ES-I3 (cell line): Measurements from ENCODE around the gene RGS6.

Experiments
- H3K36me3 ChIP-seq: 2 replicates; pipeline ENCODE4 v1.6.1; 2013; ENCODE audit warnings: mild to moderate bottlenecking, low read length, control low read depth, moderate library complexity; ENCODE audit not compliant: insufficient read depth
- H3K4me1 ChIP-seq: 2 replicates; pipeline ENCODE4 v1.6.1; 2013; ENCODE audit warnings: mild to moderate bottlenecking, control low read depth, low read length; ENCODE audit not compliant: insufficient read depth
- H3K9ac ChIP-seq: 2 replicates; pipeline ENCODE4 v1.6.1; 2013; ENCODE audit warnings: low read depth, mild to moderate bottlenecking, low read length, moderate library complexity
- H3K9me3 ChIP-seq: 2 replicates; pipeline ENCODE4 v1.6.1; 2013; ENCODE audit warnings: mild to moderate bottlenecking, low read length, moderate library complexity; ENCODE audit not compliant: control insufficient read depth, insufficient read depth

Gene RGS6

DNA sequence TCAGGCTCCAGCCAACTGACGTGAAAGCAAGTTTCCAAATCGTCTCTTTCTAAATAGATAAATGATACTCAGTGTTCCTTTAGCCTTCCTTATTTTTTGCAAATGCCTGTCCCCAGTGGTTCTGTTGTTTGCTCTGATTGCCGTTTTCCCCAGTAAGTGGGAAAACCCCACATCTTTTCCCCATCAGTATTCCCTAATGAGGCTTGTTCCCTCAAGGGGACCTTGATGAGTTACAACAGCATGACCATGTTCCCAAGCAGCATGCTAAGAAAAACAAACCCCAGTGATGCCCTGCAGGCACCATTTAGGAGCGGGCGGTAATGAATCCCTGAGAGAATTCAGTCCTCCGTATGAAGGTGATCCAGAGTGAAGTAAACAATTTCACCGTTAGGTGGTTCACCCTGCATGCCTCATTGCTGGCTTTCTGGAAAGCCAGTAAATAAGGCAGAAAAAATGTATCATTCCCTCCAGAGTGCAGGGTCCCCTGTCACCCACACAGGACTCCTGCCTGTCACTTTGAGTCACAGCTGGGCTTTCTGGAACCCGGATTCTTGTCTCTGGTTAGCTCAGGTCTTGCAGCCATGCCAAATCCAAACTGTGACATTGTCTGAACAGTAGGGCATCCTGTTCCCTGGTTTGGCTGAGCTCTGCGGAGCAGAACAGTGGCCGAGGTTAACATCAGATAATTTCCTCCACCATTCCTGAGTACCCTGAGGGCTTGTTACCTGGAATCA lies 222.6 kb downstream of the RGS6 start:
- H3K9me3 ChIP-seq = peaks cover 5% of the 10 kb centered on the region; the same call in 1 of the 2 replicates

DNA sequence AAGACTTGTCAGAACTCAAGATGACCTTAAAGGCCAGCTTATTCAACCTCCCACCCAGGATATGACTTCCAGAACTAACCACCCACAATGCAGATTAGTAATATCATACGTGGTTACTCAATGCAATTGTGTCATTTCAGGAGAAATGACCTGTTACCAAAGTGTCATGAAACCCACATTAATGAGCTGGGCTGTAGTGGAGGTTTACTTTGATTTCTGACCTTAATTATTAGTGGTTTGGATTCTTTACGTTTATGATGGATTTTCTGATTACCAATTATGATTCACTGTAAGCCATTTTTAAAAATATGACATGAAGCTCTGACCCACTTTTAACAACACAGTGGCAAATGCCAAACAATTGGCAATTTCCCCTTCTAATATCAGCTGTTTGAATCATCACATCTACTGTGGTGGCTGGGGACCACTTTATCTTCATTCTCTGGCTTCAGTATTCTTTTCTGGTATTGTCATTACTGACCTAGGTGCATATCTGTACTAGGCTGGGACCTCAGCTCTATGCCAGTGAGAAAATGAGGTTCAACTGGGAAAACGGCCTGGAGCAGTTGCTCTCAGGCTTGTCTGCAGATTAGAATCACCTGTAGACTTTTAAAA lies 223.3 kb downstream of the RGS6 start:
- H3K4me1 ChIP-seq = no peaks in the 10 kb centered on the region
- H3K9ac ChIP-seq = no peak overlapping the region
- H3K36me3 ChIP-seq = no peaks in the 10 kb centered on the region
- H3K9me3 ChIP-seq = peaks cover 5% of the 10 kb centered on the region; the same call in 1 of the 2 replicates

More for the DNA sequence above, 222.6 kb downstream of the RGS6 start:
- Histone ChIP-seq H3K9ac (no peak overlapping the region), H3K4me1 (no peaks in the 10 kb centered on the region), H3K36me3 (no peaks in the 10 kb centered on the region)

DNA sequence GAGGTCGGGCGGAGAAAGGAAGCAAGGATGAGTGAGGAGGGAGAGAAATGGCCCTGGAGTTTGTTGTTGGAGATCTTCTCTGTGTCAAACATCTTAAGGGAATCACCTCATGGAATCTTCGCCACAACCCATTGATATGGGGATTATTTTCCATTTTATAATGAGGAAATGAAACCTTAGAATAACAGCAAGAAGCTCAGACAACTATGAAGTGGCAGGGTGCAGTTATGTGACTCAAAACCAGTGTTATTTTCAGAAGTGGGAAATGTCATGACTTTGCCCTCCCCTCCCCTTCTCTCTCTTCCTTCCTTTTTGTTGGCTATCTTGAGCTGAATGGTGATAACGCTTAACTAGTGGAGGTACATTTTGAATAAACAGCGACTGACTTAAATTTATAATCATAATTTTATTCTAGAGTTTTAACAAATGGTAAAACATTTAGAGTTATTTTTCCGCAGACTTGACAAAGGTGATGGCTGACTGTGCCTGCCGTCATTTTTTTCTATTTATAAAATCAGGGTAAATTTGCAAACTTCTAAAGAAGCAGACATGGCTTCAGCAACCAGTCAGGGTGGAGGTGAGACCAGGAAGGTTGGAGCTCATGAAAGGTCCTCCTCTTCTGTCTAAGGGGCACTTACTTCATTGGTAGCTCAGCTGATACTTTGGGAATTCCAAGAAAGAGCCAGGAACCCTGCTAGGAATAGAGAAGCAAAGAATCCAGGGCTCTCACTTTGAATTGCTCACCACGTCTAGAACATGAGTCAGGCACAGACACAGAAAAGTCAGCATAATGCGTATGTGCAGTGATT lies 232.4 kb downstream of the RGS6 start:
- no peak overlapping the region for H3K9ac ChIP-seq
- no peaks in the 10 kb centered on the region for H3K9me3 ChIP-seq
- H3K36me3 ChIP-seq = no peaks in the 10 kb centered on the region
- H3K4me1 ChIP-seq = 0 out of 2 replicates have a peak, but pooled peaks cover 4% of the 10 kb centered on the region

DNA sequence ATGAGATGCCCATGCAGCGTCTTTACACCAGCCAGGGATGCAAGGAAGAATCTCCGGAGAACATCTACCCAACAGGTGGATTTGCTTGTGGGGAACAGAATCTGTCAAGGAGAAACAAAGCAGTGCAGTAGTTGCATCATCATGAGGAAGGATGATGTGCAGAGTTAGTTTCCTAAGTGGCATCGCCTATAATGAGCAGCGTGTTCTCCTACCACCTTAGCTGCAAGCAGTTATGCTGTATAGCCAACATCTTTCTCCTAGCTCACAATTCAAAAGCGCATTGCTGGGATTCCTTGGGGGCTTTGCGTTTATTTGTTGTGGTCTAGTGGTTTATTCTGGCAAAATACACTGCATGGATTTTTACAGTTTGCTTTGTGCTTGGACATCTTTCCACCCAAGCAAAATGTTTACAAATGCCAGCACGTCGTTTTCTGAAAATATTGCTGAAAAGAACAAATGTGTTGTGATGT lies 233.0 kb downstream of the RGS6 start:
- Histone ChIP-seq H3K4me1 (0 out of 2 replicates have a peak, but pooled peaks cover 4% of the 10 kb centered on the region), H3K36me3 (no peaks in the 10 kb centered on the region), H3K9ac (no peak overlapping the region), H3K9me3 (no peaks in the 10 kb centered on the region)

DNA sequence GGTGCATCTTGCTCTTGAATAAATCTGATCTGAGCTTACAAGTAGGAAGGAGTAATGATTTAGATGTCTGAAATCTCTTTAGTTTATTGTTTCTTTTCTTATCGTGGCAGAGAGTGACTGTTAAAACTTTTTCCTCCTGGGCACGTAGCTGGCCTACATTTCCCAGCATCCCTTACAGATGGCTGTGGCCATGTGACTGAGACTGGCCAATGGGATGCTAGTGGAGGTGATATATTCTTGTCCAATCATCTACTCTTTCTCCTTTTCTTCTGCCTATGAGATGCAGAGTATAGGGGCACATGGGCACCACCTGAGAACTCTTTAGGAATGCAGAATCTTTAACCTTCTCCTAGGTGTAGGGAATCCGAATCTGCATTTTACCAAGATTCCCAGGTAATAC lies 237.3 kb downstream of the RGS6 start:
- H3K9me3 ChIP-seq = no peaks in the 10 kb centered on the region
- peaks cover 10% of the 10 kb centered on the region; the same call in 1 of the 2 replicates for H3K4me1 ChIP-seq
- no peaks in the 10 kb centered on the region for H3K36me3 ChIP-seq
- no peak overlapping the region for H3K9ac ChIP-seq

DNA sequence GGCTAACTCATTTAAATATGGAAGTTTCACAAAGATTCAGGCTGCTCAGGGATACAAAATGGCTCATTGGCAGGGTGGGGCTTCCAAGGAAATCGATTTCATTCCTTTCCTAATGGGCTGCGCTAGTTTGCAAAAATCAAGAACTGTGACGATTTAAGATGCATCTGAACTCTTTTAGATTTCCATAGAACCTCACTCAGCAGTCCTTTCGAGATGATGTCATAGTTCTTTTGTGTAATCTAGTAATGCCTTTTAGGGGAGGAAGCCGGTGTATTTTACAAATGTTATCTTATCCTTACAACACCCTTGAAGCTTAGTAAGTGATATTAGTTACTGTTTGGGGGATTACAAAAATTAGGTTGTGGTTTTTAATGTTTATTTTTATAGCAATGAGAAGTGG lies 239.8 kb downstream of the RGS6 start:
- Histone ChIP-seq H3K4me1 (peaks cover 6% of the 10 kb centered on the region; the same call in 1 of the 2 replicates), H3K9ac (no peak overlapping the region), H3K36me3 (no peaks in the 10 kb centered on the region), H3K9me3 (no peaks in the 10 kb centered on the region)

DNA sequence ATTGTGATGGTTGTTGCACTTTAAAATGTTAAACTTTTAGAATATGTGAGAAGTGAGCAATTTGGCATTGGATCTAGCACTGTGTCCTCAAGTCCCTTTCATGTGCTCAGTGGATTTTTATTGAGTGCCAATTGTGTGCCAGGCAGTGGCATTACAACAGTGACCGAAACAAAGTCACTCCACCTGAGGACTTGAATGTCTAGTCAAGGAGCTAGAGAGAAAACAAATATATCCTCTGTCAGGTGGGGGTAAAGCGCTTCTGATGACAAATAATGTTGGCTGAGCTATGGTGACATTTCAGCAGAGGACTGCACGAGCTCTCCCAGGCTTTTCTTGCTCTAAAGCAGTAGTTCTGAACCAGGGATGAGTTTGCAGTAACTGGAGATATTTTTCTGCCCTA lies 240.4 kb downstream of the RGS6 start:
- no peaks in the 10 kb centered on the region for H3K36me3 ChIP-seq
- no peaks in the 10 kb centered on the region for H3K9me3 ChIP-seq
- peaks cover 6% of the 10 kb centered on the region; the same call in 1 of the 2 replicates for H3K4me1 ChIP-seq
- no peak overlapping the region for H3K9ac ChIP-seq

DNA sequence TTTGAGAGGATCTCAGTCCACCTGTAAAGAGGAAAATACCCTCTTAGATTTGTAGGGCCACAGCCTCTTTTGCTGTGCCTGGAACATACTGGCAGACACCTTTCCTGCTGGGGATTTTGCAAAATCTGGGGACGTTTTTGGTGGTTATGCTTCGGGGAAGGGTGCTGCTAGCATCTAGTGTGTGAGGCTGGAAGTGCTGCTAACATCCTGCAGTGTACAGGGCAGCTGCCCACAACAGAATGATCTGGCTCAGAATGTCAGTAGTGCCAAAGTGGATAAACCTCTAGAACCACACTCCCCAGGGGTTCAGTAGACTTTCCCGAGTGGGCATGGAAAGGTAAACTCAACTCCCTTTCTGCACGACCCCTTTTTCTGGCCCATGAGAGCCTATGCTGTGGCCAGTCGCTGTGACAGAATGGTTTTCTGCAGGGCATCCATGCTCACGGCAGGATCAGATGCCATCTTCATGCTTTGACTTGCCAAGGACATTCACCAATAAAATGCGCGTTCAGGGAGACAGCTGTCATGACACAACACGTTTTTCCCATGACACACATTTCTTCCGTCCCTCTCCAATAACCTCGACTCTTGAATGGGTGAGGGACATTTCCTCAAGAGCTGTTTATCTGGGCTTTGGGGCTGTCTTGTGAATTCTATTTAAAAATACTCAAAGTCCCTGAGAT lies 240.9 kb downstream of the RGS6 start:
- no peak overlapping the region for H3K9ac ChIP-seq
- no peaks in the 10 kb centered on the region for H3K9me3 ChIP-seq
- no peaks in the 10 kb centered on the region for H3K36me3 ChIP-seq
- peaks cover 6% of the 10 kb centered on the region; the same call in 1 of the 2 replicates for H3K4me1 ChIP-seq

DNA sequence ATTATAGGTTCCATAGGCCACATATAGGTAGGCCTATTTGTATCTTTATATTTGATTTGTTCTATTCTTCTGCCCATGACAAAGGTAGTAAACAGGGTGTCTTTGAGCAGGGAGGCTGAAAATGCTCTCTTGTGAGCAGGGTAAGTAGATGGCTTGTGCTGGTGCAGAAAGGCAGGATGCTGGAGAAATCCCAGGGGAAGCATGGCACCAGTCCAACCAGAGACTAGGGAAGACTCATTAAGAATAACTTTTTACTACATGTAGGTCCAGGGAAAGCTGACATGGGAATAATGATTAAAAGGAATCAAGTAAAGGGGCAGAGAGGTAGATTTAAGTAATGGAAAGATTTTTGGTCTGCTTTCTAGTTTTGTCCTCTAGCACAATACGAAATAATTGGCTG lies 245.0 kb downstream of the RGS6 start:
- Histone ChIP-seq H3K36me3 (no peaks in the 10 kb centered on the region), H3K9me3 (peaks cover 9% of the 10 kb centered on the region; the same call in 1 of the 2 replicates), H3K4me1 (no peaks in the 10 kb centered on the region), H3K9ac (no peak overlapping the region)

DNA sequence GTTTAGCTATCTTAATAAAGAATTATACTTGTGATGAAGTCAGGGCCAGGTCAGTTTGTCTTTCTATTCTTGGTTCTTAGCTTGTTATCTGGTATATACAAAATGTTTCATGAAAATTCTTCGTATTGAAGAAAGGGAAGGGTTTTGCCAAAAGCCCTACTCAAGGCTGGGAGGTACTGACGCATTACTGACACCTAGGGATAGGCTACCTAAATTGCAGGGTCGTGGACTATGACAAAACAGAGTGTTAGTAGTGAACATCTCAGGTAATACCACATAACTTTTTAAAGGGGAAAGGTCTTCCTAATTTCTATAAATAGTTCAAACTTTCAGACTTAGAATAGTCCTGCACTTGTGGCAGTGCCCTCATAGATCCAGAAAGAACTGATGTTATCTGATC lies 246.3 kb downstream of the RGS6 start:
- peaks cover 9% of the 10 kb centered on the region; the same call in 1 of the 2 replicates for H3K9me3 ChIP-seq
- H3K4me1 ChIP-seq = no peaks in the 10 kb centered on the region
- no peaks in the 10 kb centered on the region for H3K36me3 ChIP-seq
- H3K9ac ChIP-seq = no peak overlapping the region

DNA sequence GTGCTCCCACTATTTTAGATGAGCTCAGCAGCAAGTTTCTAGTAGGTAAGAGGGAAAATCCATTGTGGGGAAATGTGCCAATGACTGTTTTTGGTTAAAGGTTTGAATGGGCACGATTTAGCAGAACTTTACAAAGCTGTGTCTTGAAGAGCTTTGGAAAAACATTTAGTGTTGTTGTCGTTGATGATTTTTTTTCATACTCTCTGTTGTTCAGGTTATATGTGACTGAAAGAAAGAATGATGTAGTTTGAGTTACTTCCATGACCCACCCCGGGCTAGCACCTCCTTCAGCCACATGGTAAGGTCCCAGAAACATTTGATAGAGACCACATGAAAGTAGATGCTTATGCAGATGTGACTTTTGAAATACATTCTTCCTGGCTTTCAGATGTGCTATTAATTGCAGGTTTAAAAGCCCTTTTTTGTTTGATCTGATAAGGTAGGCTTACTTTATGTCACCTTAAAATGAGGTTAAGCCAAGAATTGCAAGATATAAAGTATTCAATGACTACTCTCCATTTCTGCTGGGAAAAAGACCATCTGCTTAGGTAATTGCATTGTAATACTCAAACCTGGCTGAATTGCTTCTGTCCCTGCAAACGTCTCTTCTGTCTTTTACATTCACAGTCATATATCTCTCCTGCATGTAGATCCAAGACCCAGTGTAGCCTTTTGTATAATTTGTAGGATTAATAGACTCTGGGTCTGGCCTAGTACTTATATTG lies 250.6 kb downstream of the RGS6 start:
- Histone ChIP-seq H3K9me3 (peaks cover 9% of the 10 kb centered on the region; the same call in 1 of the 2 replicates), H3K9ac (no peak overlapping the region)

DNA sequence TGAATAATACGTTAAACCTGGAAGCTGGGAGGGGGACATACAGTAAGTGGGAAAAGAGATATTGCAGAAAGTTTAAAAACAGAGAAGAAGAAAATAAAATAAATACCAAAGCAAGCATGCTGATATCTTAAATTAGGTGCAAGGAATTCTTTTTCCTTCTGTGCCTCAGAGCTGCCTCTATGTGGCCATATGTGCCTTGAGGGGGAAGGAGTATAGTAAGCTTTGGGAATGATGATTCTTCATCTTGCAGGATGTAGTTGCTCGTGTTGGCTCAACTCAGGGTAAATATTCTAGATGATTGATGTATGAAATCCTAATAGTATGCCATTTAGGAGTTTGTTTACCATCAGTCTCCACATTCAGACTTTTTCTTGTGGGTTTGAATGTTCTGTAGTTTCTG lies 251.4 kb downstream of the RGS6 start:
- no peaks in the 10 kb centered on the region for H3K4me1 ChIP-seq
- no peak overlapping the region for H3K9ac ChIP-seq
- no peaks in the 10 kb centered on the region for H3K36me3 ChIP-seq
- peaks cover 9% of the 10 kb centered on the region; the same call in 1 of the 2 replicates for H3K9me3 ChIP-seq

More for the DNA sequence above, 250.6 kb downstream of the RGS6 start:
- Histone ChIP-seq H3K36me3 (no peaks in the 10 kb centered on the region), H3K4me1 (no peaks in the 10 kb centered on the region)

DNA sequence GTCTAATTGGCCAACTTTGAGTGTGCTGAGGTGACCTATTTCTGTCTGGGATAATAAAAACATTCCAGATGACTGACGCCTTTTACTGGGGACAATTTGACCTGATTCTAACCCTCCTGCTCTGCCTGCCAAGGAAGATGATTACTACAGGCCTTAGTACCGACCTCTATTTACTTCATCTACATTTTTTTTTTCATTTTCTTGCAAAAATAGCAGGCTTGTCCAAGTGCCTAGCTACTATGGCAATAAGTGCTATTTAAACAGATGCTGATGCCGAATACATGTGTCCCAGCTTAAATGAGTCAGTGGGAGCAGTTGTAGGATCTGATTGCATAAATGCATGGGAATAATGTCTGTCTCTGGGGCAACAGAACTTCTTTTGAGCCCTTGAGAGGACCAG lies 254.3 kb downstream of the RGS6 start:
- H3K4me1 ChIP-seq = no peaks in the 10 kb centered on the region
- H3K36me3 ChIP-seq = no peaks in the 10 kb centered on the region
- no peaks in the 10 kb centered on the region for H3K9me3 ChIP-seq
- H3K9ac ChIP-seq = no peak overlapping the region
